Keratinocyte (primary cell): ENCODE results near the gene SLC5A8.

Experiments
- EZH2 ChIP-seq: IDR thresholded peaks from one replicate; pipeline ENCODE4 v1.6.1; 2012; ENCODE audit warnings: inconsistent platforms, mild to moderate bottlenecking, low read length, moderate library complexity
- TF ChIP-seq, protein P1 (sequence below), 3 experiments: IDR thresholded peaks in 1 of 3; conservative IDR thresholded peaks in 1 of 3; optimal IDR thresholded peaks in 1 of 3; 2 replicates in 2 of 3; 3 replicates in 1 of 3; pipeline versions ENCODE3 to v1.5.1; 2011; ENCODE audit warnings: low read length in 3 of 3, mild to moderate bottlenecking in 3 of 3, moderate library complexity in 2 of 3, control low read depth in 1 of 3, inconsistent platforms in 1 of 3; ENCODE audit not compliant: insufficient read depth in 2 of 3; ENCODE audit errors: extremely low read depth in 1 of 3

- TF ChIP-seq, protein P1, sequence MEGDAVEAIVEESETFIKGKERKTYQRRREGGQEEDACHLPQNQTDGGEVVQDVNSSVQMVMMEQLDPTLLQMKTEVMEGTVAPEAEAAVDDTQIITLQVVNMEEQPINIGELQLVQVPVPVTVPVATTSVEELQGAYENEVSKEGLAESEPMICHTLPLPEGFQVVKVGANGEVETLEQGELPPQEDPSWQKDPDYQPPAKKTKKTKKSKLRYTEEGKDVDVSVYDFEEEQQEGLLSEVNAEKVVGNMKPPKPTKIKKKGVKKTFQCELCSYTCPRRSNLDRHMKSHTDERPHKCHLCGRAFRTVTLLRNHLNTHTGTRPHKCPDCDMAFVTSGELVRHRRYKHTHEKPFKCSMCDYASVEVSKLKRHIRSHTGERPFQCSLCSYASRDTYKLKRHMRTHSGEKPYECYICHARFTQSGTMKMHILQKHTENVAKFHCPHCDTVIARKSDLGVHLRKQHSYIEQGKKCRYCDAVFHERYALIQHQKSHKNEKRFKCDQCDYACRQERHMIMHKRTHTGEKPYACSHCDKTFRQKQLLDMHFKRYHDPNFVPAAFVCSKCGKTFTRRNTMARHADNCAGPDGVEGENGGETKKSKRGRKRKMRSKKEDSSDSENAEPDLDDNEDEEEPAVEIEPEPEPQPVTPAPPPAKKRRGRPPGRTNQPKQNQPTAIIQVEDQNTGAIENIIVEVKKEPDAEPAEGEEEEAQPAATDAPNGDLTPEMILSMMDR (optimal IDR thresholded peaks at IDR 0.05 in 1 of 3, IDR thresholded peaks at IDR 0.05 in 1 of 3, conservative IDR thresholded peaks at IDR 0.05 in 1 of 3; ENCODE audit: extremely low read depth in 1 of 3, insufficient read depth in 2 of 3, low read length in 3 of 3): no peak
- no peak for TF ChIP-seq EZH2
Observed at GRCh38 chr12:101256266-101256665, 46.2 kb upstream of the SLC5A8 start.
